Activated CD4-positive, alpha-beta T cell treated with anti-CD3 and anti-CD28 coated beads, Interleukin-2, amount 10 ng/mL, durations not matched to agents 24 days and 14 days (primary cell): ENCODE measurements around the gene ACTN4. TPM values are rescaled to one million over a fixed set of nuclear protein-coding genes. Genes with fewer than 3 reads are reported as not detected.
A peak's percentile ranks its signal among the peaks of the same experiment; 100 is the strongest.
"Not testable (repeated sequence)": the region's sequence is repeated elsewhere in the genome, so short reads cannot be mapped to it uniquely, and the experiment has no call there.

Experiments
- DNase-seq: peaks from one replicate; pipeline ENCODE4 v3.0.0; 2022
- H3K27ac Mint-ChIP-seq: one replicate; pipeline ENCODE4 v1.8.0; 2022; ENCODE audit warnings: mild to moderate bottlenecking, mixed read lengths
- H3K27me3 Mint-ChIP-seq: one replicate; pipeline ENCODE4 v1.8.0; 2022; ENCODE audit warnings: mixed read lengths
- H3K36me3 Mint-ChIP-seq: one replicate; pipeline ENCODE4 v1.8.0; 2022; ENCODE audit warnings: low read depth, mild to moderate bottlenecking, mixed read lengths
- H3K4me1 Mint-ChIP-seq: one replicate; pipeline ENCODE4 v1.8.0; 2021; ENCODE audit warnings: mixed read lengths
- H3K4me3 Mint-ChIP-seq: one replicate; pipeline ENCODE4 v1.8.0; 2022; ENCODE audit warnings: mild to moderate bottlenecking, moderate library complexity, mixed read lengths
- H3K9me3 Mint-ChIP-seq: one replicate; pipeline ENCODE4 v1.8.0; 2021; ENCODE audit warnings: mixed read lengths
- intact Hi-C: fragments of 100-400 bp; cut with micrococcal nuclease; formaldehyde crosslinking; loops from one replicate; pipeline ENCODE4 v1.15.1; 2023
- total RNA-seq: library from RNA; stranded (reverse); gene quantifications from 2 replicates; pipeline ENCODE4 v1.2.3, GENCODE V29; 2022

ACTN4 gene
- total RNA-seq, 1 donor from 2014 or later = 243 TPM

GRCh38 chr19:38626401-38626800 lies 21.0 kb upstream of the ACTN4 start:
- H3K36me3 Mint-ChIP-seq = peaks cover 72% of the 10 kb centered on the region
- H3K9me3 Mint-ChIP-seq = no peaks in the 10 kb centered on the region
- no peak overlapping the region for H3K4me3 Mint-ChIP-seq
- peaks cover 1% of the 10 kb centered on the region for H3K4me1 Mint-ChIP-seq
- H3K27me3 Mint-ChIP-seq = no peaks in the 10 kb centered on the region
- intact Hi-C loops = no loop called here
- DNase-seq = no peak
- no peak overlapping the region for H3K27ac Mint-ChIP-seq

- no peaks in the 10 kb centered on the region for H3K27me3 Mint-ChIP-seq
Measured at GRCh38 chr19:38629568-38629967, 17.9 kb upstream of the ACTN4 start.

GRCh38 chr19:38631301-38631700 lies 16.1 kb upstream of the ACTN4 start:
- Mint-ChIP-seq H3K4me1 (peaks cover 12% of the 10 kb centered on the region), H3K36me3 (peaks cover 71% of the 10 kb centered on the region)
- DNase-seq, intact Hi-C loops, H3K27me3 Mint-ChIP-seq, H3K27ac Mint-ChIP-seq, H3K4me3 Mint-ChIP-seq, H3K9me3 Mint-ChIP-seq: not testable (repeated sequence)

More at GRCh38 chr19:38629568-38629967, 17.9 kb upstream of the ACTN4 start:
- peaks cover 2% of the 10 kb centered on the region for H3K4me1 Mint-ChIP-seq
- intact Hi-C loops = no loop called here
- no peaks in the 10 kb centered on the region for H3K9me3 Mint-ChIP-seq
- no peak for DNase-seq
- peaks cover 68% of the 10 kb centered on the region for H3K36me3 Mint-ChIP-seq
- H3K4me3 Mint-ChIP-seq = no peak overlapping the region
- no peak overlapping the region for H3K27ac Mint-ChIP-seq

GRCh38 chr19:38631811-38632475 lies 15.5 kb upstream of the ACTN4 start:
- H3K27me3 Mint-ChIP-seq, H3K9me3 Mint-ChIP-seq, DNase-seq, intact Hi-C loops, H3K27ac Mint-ChIP-seq, H3K4me3 Mint-ChIP-seq: not testable (repeated sequence)
- Mint-ChIP-seq H3K4me1 (peaks cover 18% of the 10 kb centered on the region), H3K36me3 (peaks cover 70% of the 10 kb centered on the region)

GRCh38 chr19:38632476-38633213 lies 14.8 kb upstream of the ACTN4 start:
- peaks cover 24% of the 10 kb centered on the region for H3K4me1 Mint-ChIP-seq
- no peak overlapping the region for H3K27ac Mint-ChIP-seq
- no peaks in the 10 kb centered on the region for H3K9me3 Mint-ChIP-seq
- H3K36me3 Mint-ChIP-seq = peaks cover 70% of the 10 kb centered on the region
- H3K27me3 Mint-ChIP-seq = no peaks in the 10 kb centered on the region
- H3K4me3 Mint-ChIP-seq = no peak overlapping the region
- no peak for DNase-seq
- intact Hi-C loops = no loop called here

- intact Hi-C loops = loop anchor here (1.0 to 5.0 kb wide), 3 partner anchors 91 to 297 kb away; partner anchors contain the start of genes FAM98C, MRPS12 and SARS2
- Mint-ChIP-seq H3K4me1 (peaks cover 26% of the 10 kb centered on the region), H3K27ac (peak overlapping the region; percentile 71), H3K4me3 (peak overlapping the region; percentile 55), H3K9me3 (no peaks in the 10 kb centered on the region), H3K27me3 (no peaks in the 10 kb centered on the region), H3K36me3 (peaks cover 51% of the 10 kb centered on the region)
- DNase-seq = peak; percentile 94
Measured at GRCh38 chr19:38634757-38635482, 12.5 kb upstream of the ACTN4 start.

GRCh38 chr19:38635483-38636399 lies 11.7 kb upstream of the ACTN4 start:
- Mint-ChIP-seq H3K27me3 (no peaks in the 10 kb centered on the region), H3K4me3 (no peak overlapping the region), H3K36me3 (peaks cover 46% of the 10 kb centered on the region), H3K4me1 (peaks cover 26% of the 10 kb centered on the region), H3K27ac (peak overlapping the region; percentile 64), H3K9me3 (no peaks in the 10 kb centered on the region)
- intact Hi-C loops = loop anchor here (2.0 to 5.0 kb wide), 2 partner anchors 121 to 297 kb away; partner anchors contain the start of genes MRPS12 and SARS2
- no peak for DNase-seq

GRCh38 chr19:38638461-38638860 lies 9.0 kb upstream of the ACTN4 start:
- Mint-ChIP-seq H3K27ac (no peak overlapping the region), H3K4me1 (peaks cover 29% of the 10 kb centered on the region), H3K36me3 (peaks cover 23% of the 10 kb centered on the region), H3K9me3 (no peaks in the 10 kb centered on the region), H3K4me3 (no peak overlapping the region), H3K27me3 (no peaks in the 10 kb centered on the region)
- intact Hi-C loops = loop anchor here (5.0 kb wide), 1 partner anchor 294 kb away; the partner anchor contains the start of genes MRPS12 and SARS2
- no peak for DNase-seq

GRCh38 chr19:38639679-38640078 lies 7.8 kb upstream of the ACTN4 start:
- H3K27ac Mint-ChIP-seq = no peak overlapping the region

GRCh38 chr19:38640368-38640767 lies 7.1 kb upstream of the ACTN4 start:
- Mint-ChIP-seq H3K4me1 (peaks cover 24% of the 10 kb centered on the region), H3K4me3 (no peak overlapping the region), H3K27ac (no peak overlapping the region), H3K27me3 (no peaks in the 10 kb centered on the region), H3K9me3 (no peaks in the 10 kb centered on the region), H3K36me3 (peaks cover 15% of the 10 kb centered on the region)
- intact Hi-C loops = no loop called here
- DNase-seq = no peak

More at GRCh38 chr19:38639679-38640078, 7.8 kb upstream of the ACTN4 start:
- Mint-ChIP-seq H3K4me3 (no peak overlapping the region), H3K27me3 (no peaks in the 10 kb centered on the region), H3K36me3 (peaks cover 19% of the 10 kb centered on the region), H3K9me3 (no peaks in the 10 kb centered on the region), H3K4me1 (peaks cover 26% of the 10 kb centered on the region)
- intact Hi-C loops = loop anchor here (5.0 kb wide), 1 partner anchor 293 kb away; the partner anchor contains the start of genes MRPS12 and SARS2
- no peak for DNase-seq

GRCh38 chr19:38642176-38642575 lies 5.3 kb upstream of the ACTN4 start:
- Mint-ChIP-seq H3K4me1 (peaks cover 10% of the 10 kb centered on the region), H3K36me3 (peaks cover 3% of the 10 kb centered on the region), H3K4me3 (no peak overlapping the region), H3K27ac (no peak overlapping the region), H3K9me3 (no peaks in the 10 kb centered on the region), H3K27me3 (no peaks in the 10 kb centered on the region)
- DNase-seq = no peak
- intact Hi-C loops = no loop called here

GRCh38 chr19:38644719-38645118 lies 2.7 kb upstream of the ACTN4 start:
- Mint-ChIP-seq H3K27ac (no peak overlapping the region), H3K4me3 (no peak overlapping the region), H3K4me1 (peaks cover 25% of the 10 kb centered on the region), H3K36me3 (peaks cover 19% of the 10 kb centered on the region), H3K27me3 (no peaks in the 10 kb centered on the region), H3K9me3 (no peaks in the 10 kb centered on the region)
- no peak for DNase-seq
- intact Hi-C loops = loop anchor here (5.0 kb wide), 2 partner anchors 43 to 1188 kb away; partner anchors contain the start of gene DYRK1B
